Gastrocnemius medialis (tissue), 4 donors: Measurements from ENCODE around the gene ZNF768.

Experiments used
- CTCF ChIP-seq, 5 experiments: fragments of 450-650 bp in 3 of 5; fragments of 200-600 bp in 2 of 5; sonication (generic) in 2 of 5; IDR thresholded peaks in 4 of 5; conservative IDR thresholded peaks in 1 of 5; 1 replicate in 4 of 5; 2 replicates in 1 of 5; pipeline ENCODE4 v1.5.1; 2016 to 2019; ENCODE audit warnings: antibody characterized with exemption in 5 of 5, mild to moderate bottlenecking in 3 of 5, moderate library complexity in 3 of 5
- POLR2A ChIP-seq, 2 donors: fragments of 450-650 bp; IDR thresholded peaks; one replicate each; pipeline ENCODE4 v1.6.1; 2017; ENCODE audit warnings: antibody characterized with exemption in 2 of 2, mild to moderate bottlenecking in 2 of 2, moderate library complexity in 2 of 2

- TF ChIP-seq CTCF (IDR thresholded peaks at IDR 0.05 in 4 of 5, conservative IDR thresholded peaks at IDR 0.05 in 1 of 5) (no peak), POLR2A (IDR thresholded peaks at IDR 0.05) (no peak)
These were observed 4.0 kb upstream of the ZNF768 start for GRCh38 chr16:30530163-30531037.
